ENCODE measurements around the gene PCBP3.

The PCBP3 gene

DNA sequence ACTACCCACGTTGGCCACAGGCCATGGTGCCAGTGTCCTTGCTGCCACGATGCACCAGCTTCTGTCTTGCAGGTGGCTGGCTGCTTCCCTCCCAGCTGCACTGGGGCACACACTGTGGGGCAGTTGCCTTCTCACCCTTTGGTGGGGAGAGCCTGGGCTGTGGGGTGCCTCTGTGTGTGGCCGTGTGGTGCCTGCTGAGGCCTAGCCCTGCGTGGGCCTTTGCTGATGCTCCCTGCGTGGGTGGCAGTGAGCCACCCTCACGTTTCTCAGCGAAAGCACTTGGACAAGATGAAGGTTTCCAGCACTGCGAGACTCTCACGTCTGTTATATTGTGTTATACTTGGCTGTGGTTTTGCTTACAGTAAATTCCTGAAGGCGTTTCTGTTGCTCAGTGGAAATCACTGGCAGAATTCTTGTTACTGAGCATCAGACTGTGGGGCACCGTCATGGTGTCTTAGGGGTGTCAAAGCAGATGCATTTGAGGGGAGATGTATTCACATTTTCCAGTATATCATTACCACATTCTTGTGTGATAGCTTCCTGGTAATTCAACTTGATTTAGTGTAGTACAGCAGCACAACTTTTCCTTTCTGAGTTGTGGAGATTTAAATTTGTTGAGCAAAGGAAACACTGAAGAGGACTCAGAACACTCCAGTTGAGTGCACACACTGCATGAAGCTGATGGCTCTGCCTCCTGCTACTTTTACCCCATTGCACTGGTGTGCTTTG lies 124.7 kb downstream of the PCBP3 start:
- in situ Hi-C loops (cut with HindIII; ENCODE audit: low pct_unique_long_range_greater_than_20kb, low sequenced_read_pairs), result no loop called here
- TF ChIP-seq JUND (IDR thresholded peaks at IDR 0.05; ENCODE audit: low read depth), result no peak
- no peak for DNase-seq (ENCODE audit: low read depth in 1 of 2, low spot score in 1 of 2)

GRCh38 chr21:45768740-45769048 lies 125.2 kb downstream of the PCBP3 start:
- no peak for TF ChIP-seq JUND (IDR thresholded peaks at IDR 0.05; ENCODE audit: low read depth)
- peak in 1 of 2 experiments; percentile 49 for DNase-seq (ENCODE audit: low read depth in 1 of 2, low spot score in 1 of 2)
- in situ Hi-C loops (cut with HindIII; ENCODE audit: low pct_unique_long_range_greater_than_20kb, low sequenced_read_pairs), result no loop called here

DNA sequence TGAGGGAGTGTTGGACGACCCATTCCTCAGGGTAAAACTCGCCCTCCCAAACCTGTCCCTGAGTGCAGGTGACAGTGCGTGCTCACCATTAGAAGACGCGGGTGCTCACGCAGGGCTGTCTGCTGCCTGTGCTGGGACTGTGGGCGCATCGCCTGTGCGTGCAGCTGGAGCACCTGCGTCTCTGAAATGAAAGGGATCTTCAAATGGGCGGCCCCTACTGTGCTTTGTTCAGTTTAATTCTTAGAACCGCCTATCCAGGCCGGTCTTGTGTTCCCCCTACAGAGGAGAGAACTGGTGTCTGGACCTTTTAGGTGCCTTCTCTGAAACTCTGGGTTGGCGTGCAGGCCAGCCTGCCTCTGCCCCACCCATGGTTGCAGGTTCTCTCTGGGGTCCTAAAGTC lies 125.8 kb downstream of the PCBP3 start:
- no peak for TF ChIP-seq JUND (IDR thresholded peaks at IDR 0.05; ENCODE audit: low read depth)
- no peak for DNase-seq (ENCODE audit: low read depth in 1 of 2, low spot score in 1 of 2)
- in situ Hi-C loops (cut with HindIII; ENCODE audit: low pct_unique_long_range_greater_than_20kb, low sequenced_read_pairs), result no loop called here

DNA sequence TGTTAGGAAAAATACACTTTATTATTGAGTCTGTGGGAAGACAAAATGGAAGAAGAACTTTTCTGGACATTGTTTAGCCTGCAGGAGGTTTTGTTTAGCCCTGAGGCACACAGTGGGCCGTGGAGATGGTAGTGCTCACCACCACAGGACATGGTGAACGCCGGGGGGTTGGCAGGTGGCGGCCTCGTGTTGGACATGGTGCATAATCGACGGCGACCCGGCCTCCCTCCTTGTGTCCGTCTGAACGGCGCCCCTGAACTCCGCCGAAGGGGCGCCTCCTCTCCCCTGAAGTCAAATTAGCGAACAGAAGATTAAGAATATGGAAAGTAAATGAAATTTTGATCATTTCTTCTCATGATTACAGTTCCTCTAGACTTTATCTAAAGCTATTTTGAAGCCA lies 126.4 kb downstream of the PCBP3 start:
- TF ChIP-seq JUND (IDR thresholded peaks at IDR 0.05; ENCODE audit: low read depth), result no peak
- in situ Hi-C loops (cut with HindIII; ENCODE audit: low pct_unique_long_range_greater_than_20kb, low sequenced_read_pairs), result no loop called here
- DNase-seq (ENCODE audit: low read depth in 1 of 2, low spot score in 1 of 2), result no peak

- no peak for TF ChIP-seq JUND (IDR thresholded peaks at IDR 0.05; ENCODE audit: low read depth)
- in situ Hi-C loops (cut with HindIII; ENCODE audit: low pct_unique_long_range_greater_than_20kb, low sequenced_read_pairs), result no loop called here
- no peak for DNase-seq (ENCODE audit: low read depth in 1 of 2, low spot score in 1 of 2)
Measured at GRCh38 chr21:45772180-45772579, 128.7 kb downstream of the PCBP3 start.

GRCh38 chr21:45774291-45774690 lies 130.8 kb downstream of the PCBP3 start:
- TF ChIP-seq JUND (IDR thresholded peaks at IDR 0.05; ENCODE audit: low read depth), result no peak

DNA sequence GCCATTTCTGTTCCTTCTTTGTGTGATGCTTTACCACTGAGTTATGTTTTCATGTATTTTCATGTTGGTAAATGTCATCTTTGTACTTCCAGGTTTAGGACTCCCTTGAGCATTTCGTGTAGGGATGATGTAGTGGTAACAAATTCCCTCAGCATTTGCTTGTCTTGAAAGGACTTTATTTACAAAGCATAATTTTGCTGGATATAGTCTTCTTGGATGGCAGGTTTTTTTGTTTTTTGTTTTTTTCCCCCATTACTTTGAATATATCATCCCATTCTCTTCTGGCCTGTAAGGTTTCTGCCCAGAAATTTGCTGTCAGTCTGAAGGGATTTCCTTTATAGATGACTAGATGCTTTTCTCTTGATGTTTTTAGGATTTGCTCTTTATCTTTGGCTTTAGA lies 133.4 kb downstream of the PCBP3 start:
- no peak for DNase-seq (ENCODE audit: low read depth in 1 of 2, low spot score in 1 of 2)
- TF ChIP-seq JUND (IDR thresholded peaks at IDR 0.05; ENCODE audit: low read depth), result no peak
- in situ Hi-C loops (cut with HindIII; ENCODE audit: low pct_unique_long_range_greater_than_20kb, low sequenced_read_pairs), result no loop called here

More at GRCh38 chr21:45774291-45774690, 130.8 kb downstream of the PCBP3 start:
- no peak for DNase-seq (ENCODE audit: low read depth in 1 of 2, low spot score in 1 of 2)
- in situ Hi-C loops (cut with HindIII; ENCODE audit: low pct_unique_long_range_greater_than_20kb, low sequenced_read_pairs), result no loop called here

DNA sequence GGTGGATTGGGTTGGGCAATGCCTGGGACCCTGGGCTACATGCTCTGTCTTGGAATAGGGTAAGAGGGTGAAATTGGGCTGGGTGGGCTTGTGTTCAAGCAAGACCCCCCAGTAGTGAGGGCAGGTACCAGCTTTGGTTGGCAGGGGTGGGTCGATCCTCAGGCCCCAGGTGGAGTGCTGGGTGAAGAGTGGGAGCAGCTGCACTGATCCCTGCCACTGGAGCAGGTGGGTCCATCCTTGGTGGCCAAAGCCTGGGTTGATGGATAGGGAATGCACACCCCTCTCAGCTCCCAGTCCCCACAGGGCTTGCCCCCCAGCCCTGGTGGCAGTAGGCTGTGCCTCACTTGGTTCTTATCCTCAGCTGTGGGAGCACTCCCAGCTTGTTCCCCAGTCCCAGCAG lies 135.2 kb downstream of the PCBP3 start:
- no peak for TF ChIP-seq JUND (IDR thresholded peaks at IDR 0.05; ENCODE audit: low read depth)
- DNase-seq (ENCODE audit: low read depth in 1 of 2, low spot score in 1 of 2), result no peak
- in situ Hi-C loops (cut with HindIII; ENCODE audit: low pct_unique_long_range_greater_than_20kb, low sequenced_read_pairs), result no loop called here

DNA sequence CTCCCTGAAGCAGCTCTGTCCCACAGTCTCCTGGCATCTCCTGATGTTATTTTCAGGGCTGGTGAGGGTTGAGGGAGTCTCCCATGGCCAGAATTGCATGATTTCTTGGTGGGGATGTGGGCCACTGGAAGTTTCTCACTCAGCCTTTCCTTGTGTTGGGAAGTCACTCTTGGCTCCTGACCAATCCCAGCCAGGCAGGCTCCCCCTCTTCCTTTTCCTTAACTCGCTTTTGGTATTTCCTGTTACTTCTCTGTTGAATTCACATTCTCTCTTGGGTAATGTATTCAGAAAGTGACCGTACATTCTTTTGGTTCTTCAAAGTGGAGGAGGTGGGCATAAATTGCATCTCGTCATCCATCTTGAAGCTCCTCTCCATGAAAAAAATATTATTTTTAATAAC lies 135.7 kb downstream of the PCBP3 start:
- no peak for DNase-seq (ENCODE audit: low read depth in 1 of 2, low spot score in 1 of 2)
- in situ Hi-C loops (cut with HindIII; ENCODE audit: low pct_unique_long_range_greater_than_20kb, low sequenced_read_pairs), result no loop called here
- TF ChIP-seq JUND (IDR thresholded peaks at IDR 0.05; ENCODE audit: low read depth), result no peak

- DNase-seq (ENCODE audit: low read depth in 1 of 2, low spot score in 1 of 2), result no peak
- TF ChIP-seq JUND (IDR thresholded peaks at IDR 0.05; ENCODE audit: low read depth), result no peak
- in situ Hi-C loops (cut with HindIII; ENCODE audit: low pct_unique_long_range_greater_than_20kb, low sequenced_read_pairs), result no loop called here
Measured at GRCh38 chr21:45780647-45781046, 137.1 kb downstream of the PCBP3 start.

DNA sequence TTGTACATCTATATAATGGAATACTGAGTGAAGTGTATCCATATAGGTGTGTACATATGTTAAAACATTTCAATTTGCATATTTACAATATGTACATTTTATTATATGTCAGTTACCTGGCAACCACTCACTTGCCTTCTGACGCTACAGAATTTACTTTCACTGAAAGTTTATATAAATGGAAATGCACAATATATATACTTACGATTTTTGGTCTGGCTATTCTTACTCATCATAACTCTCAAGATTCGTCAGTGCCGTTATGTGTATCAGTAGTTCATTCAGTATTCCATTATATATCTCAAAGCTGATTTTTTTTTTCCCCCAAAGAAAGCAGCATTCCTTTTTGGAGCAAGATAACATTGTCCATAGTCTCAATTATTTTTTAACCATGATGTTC lies 138.2 kb downstream of the PCBP3 start:
- in situ Hi-C loops (cut with HindIII; ENCODE audit: low pct_unique_long_range_greater_than_20kb, low sequenced_read_pairs), result no loop called here
- DNase-seq (ENCODE audit: low read depth in 1 of 2, low spot score in 1 of 2), result no peak
- TF ChIP-seq JUND (IDR thresholded peaks at IDR 0.05; ENCODE audit: low read depth), result no peak

DNA sequence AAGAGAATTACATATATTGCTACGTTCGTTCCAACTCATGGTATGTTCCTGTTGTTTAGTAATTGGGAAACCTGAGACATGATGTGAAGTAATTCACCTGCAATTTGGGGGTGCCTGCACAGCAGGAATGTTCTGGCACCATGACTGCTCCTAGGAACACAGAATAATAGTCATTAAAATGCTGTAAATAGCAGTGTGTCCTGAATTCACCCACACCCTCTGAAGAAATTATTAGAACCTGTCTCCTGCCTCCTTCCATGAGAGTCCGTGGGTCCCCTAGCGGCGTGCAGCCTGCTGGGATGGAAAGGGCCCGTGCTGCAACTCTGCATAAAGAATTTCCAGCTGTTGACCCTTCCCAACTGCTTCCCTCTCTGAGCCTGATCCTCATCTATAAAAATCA lies 143.1 kb downstream of the PCBP3 start:
- in situ Hi-C loops (cut with HindIII; ENCODE audit: low pct_unique_long_range_greater_than_20kb, low sequenced_read_pairs), result no loop called here
- DNase-seq (ENCODE audit: low read depth in 1 of 2, low spot score in 1 of 2), result no peak
- no peak for TF ChIP-seq JUND (IDR thresholded peaks at IDR 0.05; ENCODE audit: low read depth)

GRCh38 chr21:45787371-45787770 lies 143.8 kb downstream of the PCBP3 start:
- TF ChIP-seq JUND (IDR thresholded peaks at IDR 0.05; ENCODE audit: low read depth), result no peak
- no peak for DNase-seq (ENCODE audit: low read depth in 1 of 2, low spot score in 1 of 2)
- in situ Hi-C loops (cut with HindIII; ENCODE audit: low pct_unique_long_range_greater_than_20kb, low sequenced_read_pairs), result no loop called here

- no peak for DNase-seq (ENCODE audit: low read depth in 1 of 2, low spot score in 1 of 2)
- TF ChIP-seq JUND (IDR thresholded peaks at IDR 0.05; ENCODE audit: low read depth), result no peak
- in situ Hi-C loops (cut with HindIII; ENCODE audit: low pct_unique_long_range_greater_than_20kb, low sequenced_read_pairs), result no loop called here
Measured at GRCh38 chr21:45788198-45788597, 144.7 kb downstream of the PCBP3 start.

Measured in T47D (cell line).